GM12873 (cell line): Measurements from ENCODE around the gene SERPINE1.

Experiments
- TF ChIP-seq, protein P1 (sequence below): IDR thresholded peaks from 2 replicates; pipeline ENCODE4 v1.5.1; 2012; ENCODE audit warnings: low read depth, mild to moderate bottlenecking, moderate library complexity, low read length, control low read depth; ENCODE audit not compliant: insufficient read depth; ENCODE audit errors: missing control alignments

Gene SERPINE1

DNA sequence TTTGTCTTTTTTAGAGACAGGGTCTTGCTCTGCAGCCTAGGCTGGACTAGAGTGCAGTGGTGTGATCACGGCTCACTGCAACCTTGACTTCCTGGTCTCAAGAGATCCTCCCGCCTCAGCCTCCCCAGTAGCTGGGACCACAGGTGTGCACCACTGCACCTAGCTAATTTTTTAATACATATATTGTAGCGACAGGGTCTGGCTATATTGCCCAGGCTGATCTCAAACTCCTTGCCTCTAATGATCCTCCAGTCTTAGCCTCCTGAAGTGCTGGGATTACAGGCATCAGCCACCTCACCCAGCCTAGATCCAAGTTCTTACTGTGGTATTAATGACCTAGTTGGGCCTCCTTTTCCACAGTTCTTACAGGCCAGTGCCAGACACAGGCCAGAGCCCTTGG lies 11.7 kb upstream of the SERPINE1 start:
- TF ChIP-seq, protein P1, sequence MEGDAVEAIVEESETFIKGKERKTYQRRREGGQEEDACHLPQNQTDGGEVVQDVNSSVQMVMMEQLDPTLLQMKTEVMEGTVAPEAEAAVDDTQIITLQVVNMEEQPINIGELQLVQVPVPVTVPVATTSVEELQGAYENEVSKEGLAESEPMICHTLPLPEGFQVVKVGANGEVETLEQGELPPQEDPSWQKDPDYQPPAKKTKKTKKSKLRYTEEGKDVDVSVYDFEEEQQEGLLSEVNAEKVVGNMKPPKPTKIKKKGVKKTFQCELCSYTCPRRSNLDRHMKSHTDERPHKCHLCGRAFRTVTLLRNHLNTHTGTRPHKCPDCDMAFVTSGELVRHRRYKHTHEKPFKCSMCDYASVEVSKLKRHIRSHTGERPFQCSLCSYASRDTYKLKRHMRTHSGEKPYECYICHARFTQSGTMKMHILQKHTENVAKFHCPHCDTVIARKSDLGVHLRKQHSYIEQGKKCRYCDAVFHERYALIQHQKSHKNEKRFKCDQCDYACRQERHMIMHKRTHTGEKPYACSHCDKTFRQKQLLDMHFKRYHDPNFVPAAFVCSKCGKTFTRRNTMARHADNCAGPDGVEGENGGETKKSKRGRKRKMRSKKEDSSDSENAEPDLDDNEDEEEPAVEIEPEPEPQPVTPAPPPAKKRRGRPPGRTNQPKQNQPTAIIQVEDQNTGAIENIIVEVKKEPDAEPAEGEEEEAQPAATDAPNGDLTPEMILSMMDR, result no peak

DNA sequence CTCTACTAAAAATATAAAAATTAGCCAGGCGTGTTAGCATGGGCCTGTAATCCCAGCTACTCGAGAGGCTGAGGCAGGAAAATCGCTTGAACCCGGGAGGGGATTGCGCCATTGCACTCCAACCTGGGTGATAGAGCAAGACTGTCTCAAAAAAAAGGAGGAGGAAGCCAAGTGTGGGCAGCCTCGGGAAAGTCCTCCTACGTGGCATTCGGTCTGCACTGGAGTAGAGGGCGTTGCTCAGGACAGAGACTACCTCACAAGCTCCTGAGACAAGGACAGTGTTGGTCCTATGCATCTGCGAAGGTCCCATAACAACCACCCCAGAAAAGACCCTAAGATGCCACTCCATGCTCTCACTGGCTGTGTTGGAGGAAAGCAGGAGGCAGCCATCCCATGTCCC lies 10.0 kb upstream of the SERPINE1 start:
- TF ChIP-seq, protein P1, result no peak

DNA sequence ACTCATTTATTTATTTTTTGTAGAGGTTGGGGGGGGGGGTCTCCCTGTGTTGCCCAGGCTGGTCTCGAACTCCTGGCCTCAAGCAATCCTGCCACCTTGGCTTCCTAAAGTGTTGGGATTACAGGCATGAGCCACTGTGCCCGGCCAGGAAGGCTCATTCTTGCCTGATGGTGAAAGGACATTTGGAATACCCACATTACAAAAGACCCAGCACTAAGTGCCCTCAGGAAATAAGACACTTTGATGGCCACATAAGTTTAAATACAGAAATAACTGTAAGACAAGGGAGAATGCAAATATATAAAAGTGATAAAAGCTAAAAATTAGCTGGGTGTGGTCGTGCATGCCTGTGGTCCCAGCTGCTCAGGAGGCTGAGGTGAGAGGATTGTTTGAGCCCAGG lies 8.0 kb upstream of the SERPINE1 start:
- TF ChIP-seq, protein P1, result no peak

DNA sequence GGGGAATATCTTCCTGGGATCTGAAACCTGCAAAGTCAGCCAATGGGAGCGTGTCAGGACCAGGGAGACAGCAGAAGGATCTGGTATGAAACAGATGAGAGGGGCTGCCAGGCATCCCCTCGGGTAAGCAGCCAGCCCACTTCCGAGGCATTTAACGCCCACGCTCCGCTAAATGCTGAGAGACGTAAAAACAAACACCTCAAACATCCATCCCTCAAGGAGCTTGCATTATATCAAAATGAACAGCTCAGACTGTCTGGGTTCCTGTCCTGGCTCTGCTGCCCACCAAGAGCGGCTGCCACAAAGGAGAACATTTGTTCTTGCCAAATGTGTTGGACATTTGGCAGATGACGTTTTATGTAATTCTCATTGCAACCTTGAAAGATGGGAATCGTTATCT lies 7.0 kb upstream of the SERPINE1 start:
- TF ChIP-seq, protein P1, result no peak

DNA sequence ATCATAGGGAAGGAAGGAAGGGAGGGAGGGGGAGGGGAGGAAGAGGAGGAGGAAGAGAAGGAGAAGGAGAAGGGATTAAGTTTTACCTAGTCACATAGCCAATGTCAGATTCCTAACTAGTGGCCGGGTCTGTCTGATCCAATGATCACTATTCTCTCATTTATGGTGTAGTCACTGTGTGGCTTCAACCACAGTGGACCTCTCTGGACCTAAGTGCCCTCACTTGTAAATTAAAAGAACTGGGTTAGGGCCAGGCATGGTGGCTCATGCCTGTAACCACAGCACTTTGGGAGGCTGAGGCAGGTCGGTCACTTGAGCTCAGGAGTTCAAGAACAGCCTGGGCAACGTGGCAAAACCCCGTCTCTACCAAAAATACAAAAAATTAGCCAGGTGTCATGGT lies 6.6 kb upstream of the SERPINE1 start:
- TF ChIP-seq, protein P1, result no peak

DNA sequence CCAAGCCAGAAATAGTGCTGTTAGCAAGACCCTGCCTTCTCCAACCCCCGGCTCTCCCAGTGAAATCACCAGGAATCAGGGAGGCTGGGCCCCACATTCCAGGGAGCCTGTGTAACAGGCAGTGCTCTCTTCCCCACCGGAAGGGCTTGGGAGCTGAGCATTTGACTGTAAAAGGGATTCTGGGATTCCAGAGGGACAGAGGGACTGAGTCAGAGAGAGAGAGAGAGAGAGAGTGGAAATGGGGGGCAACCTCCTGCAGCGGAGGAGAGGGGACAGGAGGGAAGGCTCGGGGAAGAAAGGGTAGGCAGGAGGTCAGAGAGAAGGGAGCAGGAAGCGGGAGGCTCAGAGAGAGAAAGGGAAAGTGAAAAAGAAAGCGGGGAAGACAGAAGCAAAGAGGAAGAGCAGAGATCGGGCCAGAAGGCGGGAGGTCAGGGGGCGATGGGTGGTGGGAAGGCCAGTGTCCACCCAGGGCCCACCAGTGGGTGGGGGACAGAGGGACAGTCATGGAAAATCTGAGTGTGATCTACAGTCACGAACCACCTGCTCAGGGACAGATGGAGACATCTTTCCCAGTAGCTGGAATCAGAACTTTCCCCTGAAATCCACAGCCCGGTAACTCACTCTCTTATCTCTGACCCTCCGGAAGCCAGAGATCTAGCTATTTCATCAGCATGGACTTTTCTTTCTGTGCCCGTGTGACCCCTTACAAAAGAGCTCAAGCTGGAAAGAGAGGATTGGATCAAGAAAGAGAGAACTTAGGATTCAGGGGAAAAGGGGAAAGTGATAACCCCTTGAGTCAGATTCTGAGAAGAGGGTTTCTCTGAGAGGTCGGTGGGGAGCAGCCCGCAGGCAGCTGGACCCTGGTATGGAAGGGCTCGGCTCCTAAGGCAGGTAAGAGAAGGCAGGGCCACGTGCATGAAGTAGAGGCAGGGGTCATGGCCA lies 4.6 kb upstream of the SERPINE1 start:
- TF ChIP-seq, protein P1, result no peak

DNA sequence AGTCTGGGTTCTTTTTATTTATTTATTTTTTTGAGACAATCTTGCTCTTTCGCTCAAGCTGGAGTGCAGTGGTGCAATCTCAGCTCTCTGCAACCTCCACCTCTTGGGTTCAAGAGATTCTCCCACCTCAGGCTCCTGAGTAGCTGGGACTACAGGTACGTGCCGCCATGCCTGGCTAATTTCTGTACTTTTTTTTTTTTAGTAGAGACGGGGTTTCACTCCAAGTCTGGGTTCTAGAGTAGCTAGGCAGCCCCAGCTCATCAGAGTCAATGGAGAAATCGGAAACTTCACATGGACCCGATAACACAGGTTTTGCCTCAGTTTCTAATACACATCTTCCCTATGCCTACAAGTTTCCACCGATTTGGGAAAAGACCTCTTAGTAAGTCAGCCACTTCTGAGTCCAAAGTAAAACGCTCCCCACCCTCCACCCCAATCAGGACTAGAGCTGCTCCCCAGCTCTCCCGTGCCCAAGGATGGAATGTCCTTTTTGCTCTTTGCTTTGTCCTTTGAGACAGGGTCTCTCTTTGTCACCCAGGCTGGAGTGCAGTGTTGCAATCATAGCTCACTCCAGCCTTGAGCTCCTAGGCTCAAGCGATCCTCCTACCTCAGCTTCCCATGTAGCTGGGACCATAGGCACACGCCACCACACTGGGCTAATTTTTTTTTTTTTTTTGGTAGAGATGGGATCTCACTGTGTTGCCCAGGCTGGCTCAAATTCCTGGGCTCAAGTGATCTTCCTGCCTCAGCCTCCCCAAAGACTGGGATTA lies 3.8 kb upstream of the SERPINE1 start:
- TF ChIP-seq, protein P1, result no peak
